G401 (cell line): ENCODE results near the gene ZBTB2. TPM values are rescaled to one million over a fixed set of nuclear protein-coding genes. Genes with fewer than 3 reads are reported as not detected.
A peak's percentile ranks its signal among the peaks of the same experiment; 100 is the strongest.
"Not testable (repeated sequence)": the region's sequence is repeated elsewhere in the genome, so short reads cannot be mapped to it uniquely, and the experiment has no call there.

Source experiments
- DNase-seq: peaks from one replicate; pipeline ENCODE4 v3.0.0-alpha.2; 2015; ENCODE audit warnings: low spot score
- in situ Hi-C: cut with HindIII; loops from 2 replicates; pipeline ENCODE4 v1.10.0; 2016; ENCODE audit warnings: low sequenced_read_pairs, mixed read lengths
- total RNA-seq: library from RNA; depleted of rRNA; stranded (reverse); fragments of >200 nt; shearing (Covaris generic); gene quantifications from 2 replicates; pipeline ENCODE4 v1.2.3, GENCODE V29; 2014

The ZBTB2 gene
- total RNA-seq, 1 experiment from 2014 or later: 23.6 TPM

DNA sequence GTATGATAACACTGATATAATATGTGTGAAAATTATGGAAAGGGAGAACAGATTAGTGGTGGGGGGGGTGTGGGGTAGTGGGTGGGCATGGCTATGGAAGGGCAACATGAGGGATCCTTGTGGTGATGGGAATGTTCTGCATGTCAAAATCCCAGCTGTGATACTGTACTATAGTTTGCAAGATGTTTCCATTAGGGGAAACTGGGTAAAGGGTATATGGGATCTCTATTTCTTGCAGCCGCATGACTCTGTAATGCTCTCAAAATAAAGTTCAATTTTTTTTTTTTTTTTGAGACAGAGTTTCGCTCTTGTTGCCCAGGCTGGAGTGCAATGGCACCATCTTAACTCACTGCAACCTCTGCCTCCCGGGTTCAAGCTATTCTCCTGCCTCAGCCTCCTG, 14.3 kb downstream of the ZBTB2 start:
- DNase-seq: no peak
- in situ Hi-C loops: no loop called here

DNA sequence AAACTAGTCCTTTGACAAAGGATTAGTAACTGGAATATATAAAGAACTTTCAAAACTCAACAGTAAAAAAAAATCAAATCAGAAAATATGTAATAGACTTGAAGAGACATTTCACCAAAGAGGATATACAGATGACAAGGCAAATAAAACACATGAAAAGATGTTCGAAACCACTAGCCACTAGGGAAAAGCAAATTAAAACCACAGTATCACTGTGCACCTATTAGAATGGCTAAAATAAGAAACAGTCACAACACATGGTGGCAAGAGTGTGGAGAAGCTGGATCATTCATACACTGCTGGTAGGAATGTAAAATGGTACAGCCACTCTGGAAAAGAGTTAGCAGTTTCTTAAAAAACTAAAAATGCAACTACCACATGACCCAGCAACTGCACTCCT, 14.9 kb downstream of the ZBTB2 start:
- no peak for DNase-seq
- in situ Hi-C loops: no loop called here

DNA sequence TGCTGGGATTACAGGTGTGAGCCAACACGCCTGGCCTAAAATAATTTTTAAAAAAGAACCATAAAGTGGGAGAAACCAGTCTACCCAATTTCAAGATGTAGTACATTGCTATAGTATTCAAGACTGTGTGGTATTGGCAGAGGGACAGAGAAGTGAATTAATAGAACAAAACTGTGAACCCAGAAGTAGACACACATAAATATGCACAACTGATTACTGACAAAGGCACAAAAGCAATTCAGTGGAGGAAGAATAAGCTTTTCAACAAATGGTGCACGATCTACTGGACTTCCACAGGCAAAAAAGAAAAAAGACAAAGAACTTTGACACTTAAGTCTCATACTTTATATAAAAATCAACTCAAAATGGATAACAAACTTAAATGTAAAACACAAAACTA, 15.5 kb downstream of the ZBTB2 start:
- no peak for DNase-seq
- in situ Hi-C loops: no loop called here

DNA sequence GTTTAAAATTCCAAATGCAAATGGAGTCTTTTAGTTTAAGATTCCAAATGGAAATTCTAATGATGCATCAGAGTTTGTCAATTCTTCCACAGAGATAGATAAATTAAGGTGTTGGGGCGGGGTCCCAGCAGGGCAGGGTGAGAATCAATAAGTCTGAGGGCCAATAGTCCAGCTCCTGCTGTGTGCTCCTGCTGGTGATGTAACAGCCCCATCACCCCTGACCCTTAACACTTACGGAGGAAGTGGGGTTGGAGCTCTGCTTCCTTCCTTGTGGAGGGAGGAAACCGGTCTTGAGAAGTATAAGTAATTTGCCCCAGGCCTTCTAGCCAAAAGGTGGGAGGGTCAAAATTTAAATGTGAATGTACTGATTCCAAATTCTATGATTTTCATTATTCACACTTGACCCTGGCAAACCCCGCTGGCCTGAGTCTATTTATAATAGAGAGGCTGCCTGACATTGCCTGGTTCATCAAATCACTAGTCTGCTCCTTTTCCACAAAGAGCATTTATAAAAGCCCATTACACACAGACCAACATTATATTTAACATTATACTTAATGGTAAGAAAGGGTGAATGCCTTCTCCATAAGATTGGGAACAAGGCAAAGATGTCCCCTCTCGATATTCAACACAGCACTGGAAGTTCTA, 17.2 kb downstream of the ZBTB2 start:
- in situ Hi-C loops: no loop called here
- no peak for DNase-seq

DNA sequence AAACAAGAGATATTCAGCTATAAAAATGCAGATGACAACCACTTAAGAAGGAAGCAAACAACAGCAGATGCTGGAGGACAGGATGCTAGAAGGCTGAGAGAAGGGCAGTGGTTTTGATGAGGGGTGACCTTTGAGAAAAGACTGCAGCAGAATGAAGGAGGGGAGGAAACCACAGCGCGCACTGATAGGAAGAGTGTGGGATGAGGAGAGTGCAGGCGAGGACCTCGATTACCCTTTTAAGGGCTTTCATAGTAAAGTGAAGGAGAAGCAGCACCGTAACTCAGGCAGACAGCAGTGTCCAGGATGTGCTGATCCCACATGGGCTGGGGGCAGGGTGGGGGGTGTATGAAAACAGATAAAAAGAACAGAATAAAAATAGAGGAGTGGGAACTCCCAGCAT, 19.2 kb downstream of the ZBTB2 start:
- in situ Hi-C loops: no loop called here
- DNase-seq: no peak

DNA sequence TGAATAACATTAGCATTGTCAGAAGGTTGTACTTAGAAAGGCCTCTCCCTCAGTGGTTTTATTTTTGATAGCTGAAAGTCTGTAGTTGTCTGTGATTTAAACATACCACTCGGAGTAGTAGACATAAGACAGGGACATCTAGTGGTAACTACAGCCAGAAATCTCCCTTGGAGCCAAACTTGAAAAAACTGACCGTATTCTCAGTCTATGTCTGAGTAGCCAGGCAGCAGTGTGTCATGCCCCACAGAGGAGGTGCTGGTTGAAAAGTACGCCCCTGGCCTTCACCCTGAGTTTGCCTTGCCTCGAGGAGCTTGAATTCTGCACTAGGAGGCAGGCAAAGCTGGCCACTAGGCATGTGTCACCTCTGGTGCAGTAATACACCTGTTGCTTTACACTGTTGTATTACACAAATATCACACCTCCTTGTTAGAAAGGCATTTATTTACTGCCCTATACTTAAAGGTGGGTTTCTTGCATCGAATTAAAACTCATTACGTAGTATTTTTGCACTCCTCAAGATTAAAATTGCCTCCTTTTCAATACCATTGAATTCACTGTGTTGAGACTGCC, 20.8 kb downstream of the ZBTB2 start:
- in situ Hi-C loops: no loop called here

DNA sequence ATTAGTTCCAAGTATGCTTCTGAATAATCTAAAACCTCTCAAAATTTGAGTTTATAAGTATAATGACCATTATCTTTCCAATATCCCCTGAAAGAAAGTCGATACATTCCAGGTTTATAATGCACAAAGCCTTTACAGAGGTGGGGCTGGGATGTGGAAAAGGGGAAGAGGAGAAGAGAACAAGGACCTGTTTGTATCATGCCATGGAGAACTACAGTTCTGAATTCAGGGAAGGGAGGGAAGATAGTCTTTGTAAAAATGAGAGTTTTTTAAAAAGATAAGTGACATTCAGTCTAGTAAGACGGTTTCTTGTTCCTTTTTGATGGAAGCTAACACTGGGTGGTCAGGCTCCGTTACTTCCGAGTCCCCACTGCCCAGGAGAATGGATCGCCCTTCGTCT, 26.1 kb downstream of the ZBTB2 start:
- in situ Hi-C loops: no loop called here
- no peak for DNase-seq

More for the DNA sequence above, 20.8 kb downstream of the ZBTB2 start:
- DNase-seq: no peak

DNA sequence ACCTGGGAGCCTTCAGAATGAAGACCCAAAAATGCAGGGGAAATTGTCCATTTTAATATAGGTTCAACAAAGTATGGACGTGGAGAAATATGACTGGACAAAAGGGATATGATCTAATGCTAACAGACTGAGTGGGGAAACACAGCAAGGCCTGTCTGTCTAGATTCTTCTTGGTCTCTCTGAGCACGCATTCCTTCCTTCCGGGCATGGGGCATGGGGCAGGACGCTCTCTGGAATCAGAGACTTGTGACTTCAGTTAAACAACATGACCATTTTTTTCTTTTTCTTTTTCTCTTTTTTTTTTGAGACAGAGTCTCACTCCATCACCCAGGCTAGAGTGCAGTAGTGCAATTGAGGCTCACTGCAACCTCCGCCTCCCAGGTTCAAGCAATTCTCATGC, 31.9 kb downstream of the ZBTB2 start:
- no peak for DNase-seq
- in situ Hi-C loops: no loop called here

DNA sequence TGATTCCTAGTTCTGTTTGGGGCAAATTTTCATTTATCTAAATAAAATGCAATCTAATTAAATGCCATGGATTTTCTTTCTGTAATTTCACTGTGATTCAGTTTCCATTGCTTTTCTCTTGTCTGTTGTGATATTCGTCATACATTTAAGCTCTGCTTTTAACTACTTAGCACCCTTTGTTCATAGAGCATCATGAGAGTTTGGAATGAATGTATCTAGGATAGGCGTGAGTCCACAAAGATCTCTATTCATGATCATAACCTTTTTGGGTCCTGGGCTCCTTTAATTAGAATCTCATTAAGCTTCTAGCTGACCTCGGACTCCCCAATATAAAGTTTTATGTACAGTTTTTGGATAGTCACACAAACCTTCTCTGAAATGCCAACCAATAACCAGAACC, 32.9 kb downstream of the ZBTB2 start:
- in situ Hi-C loops: no loop called here
- no peak for DNase-seq

DNA sequence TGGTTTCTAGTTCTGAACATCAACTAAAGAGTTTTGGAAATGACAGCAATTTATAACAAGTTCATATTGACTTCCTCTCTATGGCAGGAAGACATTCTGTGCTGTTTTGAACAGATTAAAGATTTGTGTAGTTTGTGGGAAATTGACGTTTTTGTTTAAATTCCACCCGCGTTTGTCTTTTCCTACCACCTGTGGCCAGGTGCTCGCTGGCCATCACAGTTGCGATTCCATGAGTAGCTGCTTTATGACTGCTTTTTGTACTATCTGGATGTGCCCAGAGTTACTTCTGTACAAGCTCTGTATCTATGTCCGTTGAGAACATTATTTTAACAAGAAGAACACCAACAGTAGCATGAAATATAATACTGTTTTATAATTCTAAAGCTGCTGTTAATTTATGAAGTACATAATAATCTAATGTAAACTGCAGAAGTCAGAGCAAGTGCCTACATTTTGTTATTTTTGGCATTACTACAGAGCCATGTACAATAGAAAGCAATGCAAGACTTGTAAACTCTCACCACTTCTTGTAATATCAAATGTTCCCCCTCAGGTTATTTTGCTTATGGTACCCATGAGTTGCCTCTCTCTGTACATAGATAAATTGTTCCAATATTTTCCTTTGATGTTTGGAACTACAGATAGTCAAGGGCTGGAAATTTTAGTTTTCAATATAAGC, 33.5 kb downstream of the ZBTB2 start:
- no peak for DNase-seq
- in situ Hi-C loops: no loop called here

DNA sequence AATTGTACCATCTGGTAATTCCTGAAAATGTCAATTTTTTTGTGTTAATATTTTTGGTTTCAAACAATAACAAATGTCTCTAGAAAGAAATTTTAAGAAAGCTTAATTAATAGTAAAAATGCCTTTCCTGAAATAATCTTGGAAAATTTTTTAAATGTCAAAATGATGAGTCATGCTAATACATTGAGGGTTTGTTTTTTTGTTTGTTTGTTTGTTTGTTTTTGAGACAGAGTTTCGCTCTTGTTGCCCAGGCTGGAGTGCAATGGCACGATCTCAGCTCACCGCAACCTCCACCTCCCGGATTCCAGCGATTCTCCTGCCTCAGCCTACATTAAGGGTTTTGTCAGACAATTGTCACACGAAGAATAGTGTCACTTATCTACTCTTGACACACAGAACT, 34.4 kb downstream of the ZBTB2 start:
- DNase-seq, in situ Hi-C loops: not testable (repeated sequence)

DNA sequence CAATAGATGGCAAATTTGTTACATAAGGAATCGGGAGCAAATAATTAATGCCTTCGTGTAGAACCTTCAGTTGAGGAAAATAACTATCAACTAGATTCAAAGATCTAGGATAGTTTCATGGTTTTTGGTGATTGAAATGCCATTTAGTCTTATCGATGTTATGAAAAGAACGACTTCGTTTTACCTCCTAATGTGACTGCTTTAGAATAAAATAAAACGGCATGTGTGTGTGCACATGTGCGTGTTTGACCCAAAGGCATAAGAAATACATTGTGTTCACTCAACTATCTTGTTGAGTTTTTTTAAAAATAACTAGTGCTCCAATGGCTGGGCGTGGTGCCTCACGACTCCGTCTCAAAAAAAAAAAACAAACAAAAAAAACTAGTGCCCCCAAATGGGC, 37.6 kb downstream of the ZBTB2 start:
- in situ Hi-C loops: no loop called here
- no peak for DNase-seq

DNA sequence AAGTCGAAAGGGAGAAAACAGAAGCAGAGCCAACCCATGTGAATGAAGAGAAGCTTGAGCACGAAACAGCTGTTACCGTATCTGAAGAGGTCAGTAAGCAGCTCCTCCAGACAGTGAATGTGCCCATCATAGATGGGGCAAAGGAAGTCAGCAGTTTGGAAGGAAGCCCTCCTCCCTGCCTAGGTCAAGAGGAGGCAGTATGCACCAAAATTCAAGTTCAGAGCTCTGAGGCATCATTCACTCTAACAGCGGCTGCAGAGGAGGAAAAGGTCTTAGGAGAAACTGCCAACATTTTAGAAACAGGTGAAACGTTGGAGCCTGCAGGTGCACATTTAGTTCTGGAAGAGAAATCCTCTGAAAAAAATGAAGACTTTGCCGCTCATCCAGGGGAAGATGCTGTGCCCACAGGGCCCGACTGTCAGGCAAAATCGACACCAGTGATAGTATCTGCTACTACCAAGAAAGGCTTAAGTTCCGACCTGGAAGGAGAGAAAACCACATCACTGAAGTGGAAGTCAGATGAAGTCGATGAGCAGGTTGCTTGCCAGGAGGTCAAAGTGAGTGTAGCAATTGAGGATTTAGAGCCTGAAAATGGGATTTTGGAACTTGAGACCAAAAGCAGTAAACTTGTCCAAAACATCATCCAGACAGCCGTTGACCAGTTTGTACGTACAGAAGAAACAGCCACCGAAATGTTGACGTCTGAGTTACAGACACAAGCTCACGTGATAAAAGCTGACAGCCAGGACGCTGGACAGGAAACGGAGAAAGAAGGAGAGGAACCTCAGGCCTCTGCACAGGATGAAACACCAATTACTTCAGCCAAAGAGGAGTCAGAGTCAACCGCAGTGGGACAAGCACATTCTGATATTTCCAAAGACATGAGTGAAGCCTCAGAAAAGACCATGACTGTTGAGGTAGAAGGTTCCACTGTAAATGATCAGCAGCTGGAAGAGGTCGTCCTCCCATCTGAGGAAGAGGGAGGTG, 38.7 kb downstream of the ZBTB2 start:
- in situ Hi-C loops: no loop called here
- no peak for DNase-seq

DNA sequence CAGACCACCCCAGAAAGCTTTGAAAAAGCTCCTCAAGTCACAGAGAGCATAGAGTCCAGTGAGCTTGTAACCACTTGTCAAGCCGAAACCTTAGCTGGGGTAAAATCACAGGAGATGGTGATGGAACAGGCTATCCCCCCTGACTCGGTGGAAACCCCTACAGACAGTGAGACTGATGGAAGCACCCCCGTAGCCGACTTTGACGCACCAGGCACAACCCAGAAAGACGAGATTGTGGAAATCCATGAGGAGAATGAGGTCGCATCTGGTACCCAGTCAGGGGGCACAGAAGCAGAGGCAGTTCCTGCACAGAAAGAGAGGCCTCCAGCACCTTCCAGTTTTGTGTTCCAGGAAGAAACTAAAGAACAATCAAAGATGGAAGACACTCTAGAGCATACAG, 39.6 kb downstream of the ZBTB2 start:
- in situ Hi-C loops: no loop called here
- DNase-seq: no peak

DNA sequence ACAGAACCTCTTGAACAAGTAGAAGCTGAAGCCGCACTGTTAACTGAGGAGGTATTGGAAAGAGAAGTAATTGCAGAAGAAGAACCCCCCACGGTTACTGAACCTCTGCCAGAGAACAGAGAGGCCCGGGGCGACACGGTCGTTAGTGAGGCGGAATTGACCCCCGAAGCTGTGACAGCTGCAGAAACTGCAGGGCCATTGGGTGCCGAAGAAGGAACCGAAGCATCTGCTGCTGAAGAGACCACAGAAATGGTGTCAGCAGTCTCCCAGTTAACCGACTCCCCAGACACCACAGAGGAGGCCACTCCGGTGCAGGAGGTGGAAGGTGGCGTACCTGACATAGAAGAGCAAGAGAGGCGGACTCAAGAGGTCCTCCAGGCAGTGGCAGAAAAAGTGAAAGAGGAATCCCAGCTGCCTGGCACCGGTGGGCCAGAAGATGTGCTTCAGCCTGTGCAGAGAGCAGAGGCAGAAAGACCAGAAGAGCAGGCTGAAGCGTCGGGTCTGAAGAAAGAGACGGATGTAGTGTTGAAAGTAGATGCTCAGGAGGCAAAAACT, 40.1 kb downstream of the ZBTB2 start:
- in situ Hi-C loops: no loop called here
- DNase-seq: no peak

DNA sequence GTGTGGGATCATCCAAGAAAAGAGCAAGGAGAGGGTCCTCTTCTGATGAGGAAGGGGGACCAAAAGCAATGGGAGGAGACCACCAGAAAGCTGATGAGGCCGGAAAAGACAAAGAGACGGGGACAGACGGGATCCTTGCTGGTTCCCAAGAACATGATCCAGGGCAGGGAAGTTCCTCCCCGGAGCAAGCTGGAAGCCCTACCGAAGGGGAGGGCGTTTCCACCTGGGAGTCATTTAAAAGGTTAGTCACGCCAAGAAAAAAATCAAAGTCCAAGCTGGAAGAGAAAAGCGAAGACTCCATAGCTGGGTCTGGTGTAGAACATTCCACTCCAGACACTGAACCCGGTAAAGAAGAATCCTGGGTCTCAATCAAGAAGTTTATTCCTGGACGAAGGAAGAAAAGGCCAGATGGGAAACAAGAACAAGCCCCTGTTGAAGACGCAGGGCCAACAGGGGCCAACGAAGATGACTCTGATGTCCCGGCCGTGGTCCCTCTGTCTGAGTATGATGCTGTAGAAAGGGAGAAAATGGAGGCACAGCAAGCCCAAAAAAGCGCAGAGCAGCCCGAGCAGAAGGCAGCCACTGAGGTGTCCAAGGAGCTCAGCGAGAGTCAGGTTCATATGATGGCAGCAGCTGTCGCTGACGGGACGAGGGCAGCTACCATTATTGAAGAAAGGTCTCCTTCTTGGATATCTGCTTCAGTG, 40.8 kb downstream of the ZBTB2 start:
- peak; percentile 46 for DNase-seq
- in situ Hi-C loops: no loop called here

DNA sequence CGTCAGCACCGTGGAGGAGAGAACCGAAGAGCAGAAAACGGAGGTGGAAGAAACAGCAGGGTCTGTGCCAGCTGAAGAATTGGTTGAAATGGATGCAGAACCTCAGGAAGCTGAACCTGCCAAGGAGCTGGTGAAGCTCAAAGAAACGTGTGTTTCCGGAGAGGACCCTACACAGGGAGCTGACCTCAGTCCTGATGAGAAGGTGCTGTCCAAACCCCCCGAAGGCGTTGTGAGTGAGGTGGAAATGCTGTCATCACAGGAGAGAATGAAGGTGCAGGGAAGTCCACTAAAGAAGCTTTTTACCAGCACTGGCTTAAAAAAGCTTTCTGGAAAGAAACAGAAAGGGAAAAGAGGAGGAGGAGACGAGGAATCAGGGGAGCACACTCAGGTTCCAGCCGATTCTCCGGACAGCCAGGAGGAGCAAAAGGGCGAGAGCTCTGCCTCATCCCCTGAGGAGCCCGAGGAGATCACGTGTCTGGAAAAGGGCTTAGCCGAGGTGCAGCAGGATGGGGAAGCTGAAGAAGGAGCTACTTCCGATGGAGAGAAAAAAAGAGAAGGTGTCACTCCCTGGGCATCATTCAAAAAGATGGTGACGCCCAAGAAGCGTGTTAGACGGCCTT, 41.6 kb downstream of the ZBTB2 start:
- in situ Hi-C loops: no loop called here

DNA sequence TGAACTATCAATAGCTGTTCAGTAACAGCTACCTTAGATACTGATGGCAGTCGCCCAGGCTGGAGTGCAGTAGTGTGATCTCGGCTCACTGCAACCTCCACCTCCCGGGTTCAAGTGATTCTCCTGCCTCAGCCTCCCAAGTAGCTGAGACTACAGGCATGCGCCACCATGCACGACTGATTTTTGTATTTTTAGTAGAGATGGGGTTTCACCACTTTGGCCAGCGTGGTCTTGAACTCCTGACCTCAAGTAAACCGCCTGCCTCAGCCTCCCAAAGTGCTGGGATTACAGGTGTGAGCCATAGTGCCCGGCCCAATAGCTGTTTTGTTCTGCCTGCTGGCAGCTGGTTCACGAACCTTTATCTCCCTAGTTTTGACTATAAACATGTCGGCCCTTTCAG, 48.6 kb downstream of the ZBTB2 start:
- DNase-seq, in situ Hi-C loops: not testable (repeated sequence)

More for the DNA sequence above, 41.6 kb downstream of the ZBTB2 start:
- DNase-seq: no peak
